ENCODE data around the gene SUMF1.
"Not testable (repeated sequence)": the region's sequence is repeated elsewhere in the genome, so short reads cannot be mapped to it uniquely, and the experiment has no call there.

The SUMF1 gene

DNA sequence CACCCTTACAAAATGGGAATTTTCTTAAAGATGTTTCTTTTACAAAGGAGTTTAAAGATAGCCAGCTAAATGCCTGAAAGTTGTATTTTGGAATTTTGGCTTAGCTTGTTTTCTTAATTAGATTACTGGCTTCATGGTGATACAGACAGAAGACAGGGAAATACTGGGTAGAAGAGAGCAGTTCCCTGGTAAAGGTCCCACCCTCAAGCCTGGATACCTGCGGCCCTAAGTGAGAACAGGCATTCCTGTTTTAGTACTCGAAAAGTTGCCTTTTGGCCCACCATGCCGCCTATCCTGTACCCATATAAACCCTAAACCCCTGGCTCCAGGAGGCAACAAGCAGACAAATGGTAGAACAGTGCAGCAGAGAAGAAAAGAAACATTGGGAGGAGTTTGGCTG lies 134.5 kb downstream of the SUMF1 start:
- no peak for DNase-seq

DNA sequence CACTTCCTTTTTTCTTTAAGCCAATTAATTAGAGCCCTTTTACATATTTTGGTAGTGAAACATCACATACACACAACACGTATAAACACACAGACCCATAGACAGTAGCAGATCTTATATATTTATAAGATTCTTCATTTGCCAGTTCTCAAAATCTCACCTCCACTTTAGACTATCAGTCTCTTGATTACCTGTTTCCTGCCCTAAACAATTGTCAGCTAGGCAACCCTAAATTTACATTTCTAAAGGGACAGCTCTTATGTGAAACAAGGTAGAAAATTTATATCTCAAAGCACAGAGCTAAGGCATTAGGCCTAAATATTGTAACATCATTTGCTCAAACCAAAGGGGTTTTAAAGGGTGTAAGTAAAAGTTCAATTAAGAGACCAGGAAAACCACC lies 135.0 kb downstream of the SUMF1 start:
- no peak for DNase-seq

GRCh38 chr3:4329806-4330205 lies 137.3 kb downstream of the SUMF1 start:
- not testable (repeated sequence) for DNase-seq

GRCh38 chr3:4326868-4327267 lies 140.2 kb downstream of the SUMF1 start:
- DNase-seq = no peak

DNA sequence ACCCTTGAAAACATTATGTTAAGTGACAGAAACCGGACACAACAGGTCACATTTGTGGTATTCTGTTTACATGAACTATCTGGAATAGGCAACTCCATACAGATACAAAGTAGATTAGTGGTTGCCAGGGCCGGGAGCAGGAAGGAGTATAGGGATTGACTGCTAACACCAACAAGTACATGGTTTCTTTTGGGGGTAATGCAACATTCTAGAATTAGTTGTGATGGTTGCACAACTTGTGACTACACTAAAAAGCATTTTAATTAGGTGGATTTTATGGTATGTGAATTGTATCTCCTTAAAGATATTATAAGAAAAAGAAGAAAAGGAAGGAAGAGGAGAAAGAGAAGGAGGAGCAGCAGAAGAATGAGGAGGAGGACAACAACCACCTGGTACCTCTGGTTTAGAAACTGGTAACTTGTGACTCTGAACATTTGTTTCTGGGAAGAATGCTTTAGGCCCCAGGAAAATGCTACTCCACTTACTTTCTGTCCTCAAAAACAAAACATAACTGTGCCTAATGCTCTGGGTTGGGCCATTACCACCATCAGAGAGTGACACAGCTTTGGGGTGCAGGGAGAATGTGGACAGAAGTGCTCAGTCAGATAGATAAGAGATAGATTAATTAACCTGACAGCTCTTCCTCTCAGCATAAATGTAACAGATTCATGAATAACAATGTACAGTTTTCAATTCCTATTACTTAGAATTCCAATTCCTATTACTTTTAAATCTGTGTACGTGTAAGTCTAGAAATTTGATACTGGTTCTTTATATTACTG lies 143.6 kb downstream of the SUMF1 start:
- no peak for DNase-seq

DNA sequence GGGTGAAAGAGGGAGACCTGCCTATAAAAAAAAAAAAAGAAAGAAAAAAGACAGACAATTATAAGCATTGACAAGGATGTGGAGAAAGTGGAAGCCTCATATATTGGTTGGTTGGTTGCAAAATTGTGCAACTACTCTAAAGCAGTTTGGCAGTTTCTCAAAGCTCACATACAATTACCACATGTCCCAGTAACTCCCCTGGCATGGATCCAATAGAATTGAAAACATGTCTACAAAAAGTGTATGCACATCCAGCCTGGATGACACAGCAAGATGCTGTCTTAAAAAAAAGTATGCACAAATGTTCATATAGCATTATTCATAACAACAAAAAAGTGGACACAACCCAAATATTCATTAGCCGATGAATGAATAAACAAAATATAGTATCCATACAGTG lies 144.4 kb downstream of the SUMF1 start:
- DNase-seq = no peak

DNA sequence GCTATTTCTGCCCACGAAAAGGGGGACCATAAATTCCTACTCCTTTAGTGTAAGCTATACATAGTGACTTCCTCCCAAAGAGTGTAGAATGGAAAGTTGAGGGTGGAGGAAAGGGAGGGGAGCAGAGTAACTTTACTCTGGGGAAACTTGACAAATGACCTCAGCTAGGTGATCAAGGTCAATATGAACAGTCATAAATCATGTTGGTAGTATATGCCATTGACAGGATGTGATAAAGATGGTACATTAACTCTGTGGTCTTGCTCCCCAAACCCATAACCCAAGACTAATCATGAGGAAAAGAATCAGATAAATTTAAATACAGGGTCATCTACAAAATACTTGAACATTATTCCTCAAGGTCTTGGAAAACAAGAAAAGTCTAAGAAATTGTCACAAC lies 145.3 kb downstream of the SUMF1 start:
- no peak for DNase-seq

DNA sequence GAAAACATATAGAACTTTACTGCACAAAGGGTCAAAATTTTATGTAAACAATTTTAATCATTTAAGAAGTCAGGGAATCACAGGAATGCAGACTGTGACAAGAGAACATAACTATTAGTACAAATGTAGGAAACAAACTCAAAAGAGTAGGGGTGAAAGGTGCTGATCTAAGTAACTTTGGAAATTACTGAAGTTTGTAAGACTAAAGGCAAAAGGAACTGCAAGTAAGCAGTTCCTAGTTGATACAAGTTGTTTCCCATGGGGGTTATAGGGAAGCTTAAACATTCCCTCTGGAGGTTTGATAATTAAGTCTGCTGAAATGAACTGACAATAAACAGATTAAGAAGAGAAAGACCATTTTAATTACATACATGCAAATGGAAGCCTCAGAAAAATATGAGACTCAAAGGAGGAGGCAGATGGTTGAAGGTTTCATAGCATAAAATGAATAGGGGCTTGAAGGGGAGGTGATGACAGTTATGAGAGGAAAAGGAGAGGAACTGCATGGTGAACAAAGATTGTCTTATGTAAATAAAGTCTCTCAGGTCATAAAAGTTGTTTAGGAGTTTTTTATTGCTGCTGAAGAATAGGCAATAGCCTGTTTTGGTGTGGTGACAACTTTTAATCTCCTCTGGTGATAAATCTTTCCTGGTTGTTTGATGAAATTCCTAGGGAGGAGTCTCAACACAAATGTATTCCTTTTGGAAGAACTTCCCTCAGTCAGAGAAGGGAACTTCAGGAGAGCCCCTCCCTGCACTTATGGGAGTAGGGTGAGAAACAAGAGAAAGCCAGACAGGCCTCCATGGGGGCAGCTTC lies 146.8 kb downstream of the SUMF1 start:
- DNase-seq = no peak

- DNase-seq = no peak
Observed at GRCh38 chr3:4314688-4315087, 152.4 kb downstream of the SUMF1 start.

DNA sequence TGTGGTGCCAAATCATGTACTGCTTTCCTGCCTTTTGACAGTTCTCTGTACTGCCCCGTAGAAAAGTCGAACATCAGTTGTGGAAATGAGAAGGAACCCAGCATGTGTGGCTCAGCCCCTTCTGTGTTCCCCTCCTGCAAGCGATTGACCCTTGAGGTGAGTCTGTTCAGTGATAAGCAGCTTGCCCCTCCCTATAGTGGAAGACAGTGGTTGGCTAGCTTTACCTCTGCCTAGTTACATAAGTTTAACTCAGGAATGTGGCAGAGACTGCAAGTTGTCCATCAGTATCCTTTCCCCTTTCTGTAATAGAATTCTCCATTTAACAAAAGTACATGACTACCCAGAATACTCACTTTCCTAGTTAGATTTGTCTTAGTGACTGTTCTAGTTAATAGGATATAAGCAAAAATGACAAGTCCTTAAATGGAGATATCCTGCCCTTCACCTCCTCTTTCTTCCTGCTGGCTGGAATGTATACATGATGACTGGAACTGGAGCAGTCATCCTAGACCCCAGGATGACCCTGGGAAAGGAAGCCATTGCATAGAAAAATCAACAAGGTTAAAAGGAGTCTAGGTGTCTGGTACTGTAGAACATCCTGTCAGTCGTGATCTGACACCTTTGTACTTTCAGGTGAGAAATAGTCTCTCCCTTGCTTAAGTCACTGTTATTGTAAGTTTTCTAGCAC lies 153.3 kb downstream of the SUMF1 start:
- no peak for DNase-seq

- DNase-seq = no peak
Observed at GRCh38 chr3:4311496-4311895, 155.6 kb downstream of the SUMF1 start.
